ENCODE measurements around the gene DNASE1L3. TPM values are rescaled to one million over a fixed set of nuclear protein-coding genes. Genes with fewer than 3 reads are reported as not detected.

Gene DNASE1L3
- total and polyA plus RNA-seq, 2 experiments from 2014 or later: 0.97 to 0.99 TPM

DNA sequence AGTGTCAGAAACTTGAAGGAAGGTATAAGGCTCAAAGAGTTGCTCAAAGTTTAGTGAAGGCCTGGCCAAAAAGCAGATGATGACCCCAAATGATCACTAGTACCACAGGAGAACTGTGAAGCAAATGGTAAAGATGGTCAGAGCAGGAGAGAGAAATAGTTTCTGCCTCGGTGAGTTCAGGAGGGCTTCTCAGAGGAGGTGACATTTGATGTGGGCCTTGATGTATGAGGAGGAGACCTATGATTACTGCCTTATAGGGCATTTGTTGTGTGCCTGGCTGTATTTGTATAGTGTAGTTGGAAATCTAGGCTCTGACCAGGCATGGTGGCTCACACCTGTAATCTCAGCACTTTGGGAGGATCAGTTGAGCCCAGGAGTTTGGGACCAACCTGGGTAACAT, 50.4 kb downstream of the DNASE1L3 start:
- H3K4me2 ChIP-seq: no peak overlapping the region
- H3K4me3 ChIP-seq: no peak overlapping the region
- no peaks in the 10 kb centered on the region for H3K9me2 ChIP-seq (replicated peaks; ENCODE audit: insufficient read depth)
- H4K20me1 ChIP-seq (ENCODE audit: insufficient read depth, poor library complexity, severe bottlenecking): no peaks in the 10 kb centered on the region
- no peaks in the 10 kb centered on the region for H3K27me3 ChIP-seq
- WGBS (ENCODE audit: low lambda C conversion rate, missing lambda C conversion rate): 96% methylated on average over 1 of the region's 1 CpG
- no peaks in the 10 kb centered on the region for H3K9me3 ChIP-seq (ENCODE audit: low read depth)
- H3K4me1 ChIP-seq (ENCODE audit: insufficient read depth): peaks cover 30% of the 10 kb centered on the region
- no peak for TF ChIP-seq EZH2 (IDR thresholded peaks at IDR 0.05; ENCODE audit: borderline replicate concordance)
- no peak for TF ChIP-seq EZH2phosphoT487 (IDR thresholded peaks at IDR 0.05; ENCODE audit: low read depth, severe bottlenecking, unreplicated experiment)
- TF ChIP-seq, protein P1, sequence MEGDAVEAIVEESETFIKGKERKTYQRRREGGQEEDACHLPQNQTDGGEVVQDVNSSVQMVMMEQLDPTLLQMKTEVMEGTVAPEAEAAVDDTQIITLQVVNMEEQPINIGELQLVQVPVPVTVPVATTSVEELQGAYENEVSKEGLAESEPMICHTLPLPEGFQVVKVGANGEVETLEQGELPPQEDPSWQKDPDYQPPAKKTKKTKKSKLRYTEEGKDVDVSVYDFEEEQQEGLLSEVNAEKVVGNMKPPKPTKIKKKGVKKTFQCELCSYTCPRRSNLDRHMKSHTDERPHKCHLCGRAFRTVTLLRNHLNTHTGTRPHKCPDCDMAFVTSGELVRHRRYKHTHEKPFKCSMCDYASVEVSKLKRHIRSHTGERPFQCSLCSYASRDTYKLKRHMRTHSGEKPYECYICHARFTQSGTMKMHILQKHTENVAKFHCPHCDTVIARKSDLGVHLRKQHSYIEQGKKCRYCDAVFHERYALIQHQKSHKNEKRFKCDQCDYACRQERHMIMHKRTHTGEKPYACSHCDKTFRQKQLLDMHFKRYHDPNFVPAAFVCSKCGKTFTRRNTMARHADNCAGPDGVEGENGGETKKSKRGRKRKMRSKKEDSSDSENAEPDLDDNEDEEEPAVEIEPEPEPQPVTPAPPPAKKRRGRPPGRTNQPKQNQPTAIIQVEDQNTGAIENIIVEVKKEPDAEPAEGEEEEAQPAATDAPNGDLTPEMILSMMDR (IDR thresholded peaks at IDR 0.05; ENCODE audit: poor library complexity): no peak
- no peak for DNase-seq (ENCODE audit: low spot score)
- peaks cover 8% of the 10 kb centered on the region for H3K36me3 ChIP-seq (replicated peaks; ENCODE audit: insufficient read depth, low read depth)
- H2AFZ ChIP-seq: no peak overlapping the region
- no peaks in the 10 kb centered on the region for H3K79me2 ChIP-seq
- H3K27ac ChIP-seq: no peak overlapping the region

DNA sequence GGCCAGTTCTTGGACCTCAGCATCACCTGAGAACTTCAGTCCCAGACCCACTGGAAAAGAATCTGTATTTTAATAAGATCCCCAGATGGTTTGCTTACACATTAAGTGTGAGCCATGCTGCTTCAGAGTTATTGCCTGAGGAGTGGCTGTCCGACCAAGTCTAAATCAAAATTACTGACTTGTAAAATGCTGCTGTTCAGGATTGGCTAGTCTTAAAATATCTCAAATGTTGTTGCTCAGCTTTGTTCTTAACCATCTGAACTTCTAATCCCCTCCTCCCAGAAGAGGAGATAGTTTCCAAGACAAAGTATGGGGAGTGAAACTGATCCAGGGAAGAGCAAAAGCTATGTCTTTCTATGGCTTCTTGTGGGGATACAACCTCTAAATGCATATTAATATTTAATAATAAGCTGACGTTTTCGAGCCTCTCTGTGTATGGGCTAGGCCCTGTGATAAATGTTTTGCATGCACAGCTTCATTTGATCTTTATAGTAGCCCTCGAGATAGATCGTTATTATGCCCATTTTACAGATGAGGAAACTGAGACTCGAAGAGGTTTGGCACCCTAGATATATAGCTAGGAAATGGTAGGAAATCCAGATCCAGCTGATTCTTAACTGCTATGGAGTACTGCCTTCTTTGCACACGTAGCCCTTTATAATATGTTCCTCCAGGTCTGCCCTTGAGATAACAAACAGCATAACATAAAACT, 52.2 kb downstream of the DNASE1L3 start:
- no peak overlapping the region for H2AFZ ChIP-seq
- peaks cover 8% of the 10 kb centered on the region for H3K36me3 ChIP-seq (replicated peaks; ENCODE audit: insufficient read depth, low read depth)
- 89% methylated on average over 7 of the region's 7 CpGs for WGBS (ENCODE audit: low lambda C conversion rate, missing lambda C conversion rate)
- H3K4me2 ChIP-seq: peak overlapping the region; percentile 32
- H3K27me3 ChIP-seq: no peaks in the 10 kb centered on the region
- H3K4me3 ChIP-seq: no peak overlapping the region
- H3K27ac ChIP-seq: peak overlapping the region; percentile 74
- H3K9me3 ChIP-seq (ENCODE audit: low read depth): no peaks in the 10 kb centered on the region
- TF ChIP-seq, protein P1 (IDR thresholded peaks at IDR 0.05; ENCODE audit: poor library complexity): no peak
- TF ChIP-seq EZH2 (IDR thresholded peaks at IDR 0.05; ENCODE audit: borderline replicate concordance): no peak
- TF ChIP-seq EZH2phosphoT487 (IDR thresholded peaks at IDR 0.05; ENCODE audit: low read depth, severe bottlenecking, unreplicated experiment): no peak
- H3K4me1 ChIP-seq (ENCODE audit: insufficient read depth): peaks cover 16% of the 10 kb centered on the region
- no peaks in the 10 kb centered on the region for H3K9me2 ChIP-seq (replicated peaks; ENCODE audit: insufficient read depth)
- H3K79me2 ChIP-seq: no peaks in the 10 kb centered on the region
- DNase-seq (ENCODE audit: low spot score): no peak
- no peaks in the 10 kb centered on the region for H4K20me1 ChIP-seq (ENCODE audit: insufficient read depth, poor library complexity, severe bottlenecking)

DNA sequence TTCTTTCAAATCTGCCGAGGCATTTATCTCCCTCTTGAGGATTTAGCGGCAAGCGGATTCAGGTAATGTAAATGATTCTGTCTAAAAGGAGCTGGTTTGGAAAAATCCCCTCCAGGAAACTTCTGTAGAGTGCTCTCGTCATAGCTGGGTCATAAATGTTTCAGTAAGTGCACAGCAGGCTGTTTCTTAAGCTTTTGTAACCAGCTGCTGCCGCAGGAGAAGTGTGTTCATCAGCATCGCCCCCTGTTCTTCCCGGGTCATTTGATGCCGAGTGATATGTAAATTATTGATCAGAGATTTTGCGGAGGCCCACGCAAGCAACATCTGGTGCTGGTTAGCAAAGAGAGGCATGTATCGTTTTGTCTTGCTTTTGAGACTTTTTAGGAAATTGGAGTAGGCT, 53.1 kb downstream of the DNASE1L3 start:
- Histone ChIP-seq H3K27ac (peak overlapping the region; percentile 74), H3K79me2 (no peaks in the 10 kb centered on the region), H4K20me1 (ENCODE audit: insufficient read depth, poor library complexity, severe bottlenecking) (no peaks in the 10 kb centered on the region), H2AFZ (no peak overlapping the region), H3K27me3 (no peaks in the 10 kb centered on the region), H3K4me3 (no peak overlapping the region), H3K36me3 (replicated peaks; ENCODE audit: insufficient read depth, low read depth) (peaks cover 8% of the 10 kb centered on the region), H3K4me1 (ENCODE audit: insufficient read depth) (peaks cover 16% of the 10 kb centered on the region), H3K9me2 (replicated peaks; ENCODE audit: insufficient read depth) (no peaks in the 10 kb centered on the region), H3K4me2 (peak overlapping the region; percentile 32), H3K9me3 (ENCODE audit: low read depth) (no peaks in the 10 kb centered on the region)
- TF ChIP-seq EZH2phosphoT487 (IDR thresholded peaks at IDR 0.05; ENCODE audit: low read depth, severe bottlenecking, unreplicated experiment) (no peak), EZH2 (IDR thresholded peaks at IDR 0.05; ENCODE audit: borderline replicate concordance) (no peak)
- TF ChIP-seq, protein P1 (IDR thresholded peaks at IDR 0.05; ENCODE audit: poor library complexity): no peak
- WGBS (ENCODE audit: low lambda C conversion rate, missing lambda C conversion rate): 61% methylated on average over 11 of the region's 11 CpGs
- no peak for DNase-seq (ENCODE audit: low spot score)
